WERI-Rb-1 (cell line): Measurements from ENCODE around the gene DCC.

Experiments used
- DNase-seq: peaks from one replicate; pipeline ENCODE4 v3.0.0-alpha.2; 2020
- H3K27ac ChIP-seq: fragments of 250-450 bp; sonication (Bioruptor Pico); 2 replicates; pipeline ENCODE4 v1.5.1; 2020; ENCODE audit warnings: mild to moderate bottlenecking, moderate library complexity
- H3K27me3 ChIP-seq: fragments of 250-450 bp; sonication (Bioruptor Pico); 2 replicates; pipeline ENCODE4 v1.5.1; 2021; ENCODE audit warnings: mild to moderate bottlenecking, low read depth, moderate library complexity; ENCODE audit not compliant: insufficient read depth, severe bottlenecking
- H3K36me3 ChIP-seq: fragments of 250-450 bp; sonication (Bioruptor Pico); 2 replicates; pipeline ENCODE4 v1.5.1; 2020; ENCODE audit warnings: mild to moderate bottlenecking, moderate library complexity
- H3K4me3 ChIP-seq: 2 replicates; pipeline ENCODE4 v1.5.1; 2011; ENCODE audit warnings: low read depth, mild to moderate bottlenecking, control low read depth, low read length
- H3K9me3 ChIP-seq: fragments of 250-450 bp; sonication (Bioruptor Pico); 2 replicates; pipeline ENCODE4 v1.5.1; 2021; ENCODE audit warnings: mild to moderate bottlenecking, moderate library complexity; ENCODE audit not compliant: severe bottlenecking
- CTCF ChIP-seq: IDR thresholded peaks from 2 replicates; pipeline ENCODE4 v1.5.1; 2011; ENCODE audit warnings: low read depth, mild to moderate bottlenecking, control low read depth, inconsistent platforms, low read length

Gene DCC

GRCh38 chr18:52541056-52541455 lies 201.1 kb downstream of the DCC start:
- no peaks in the 10 kb centered on the region for H3K36me3 ChIP-seq
- no peaks in the 10 kb centered on the region for H3K27me3 ChIP-seq
- no peaks in the 10 kb centered on the region for H3K9me3 ChIP-seq
- no peak overlapping the region for H3K27ac ChIP-seq
- no peak for DNase-seq
- H3K4me3 ChIP-seq: no peak overlapping the region
- no peak for TF ChIP-seq CTCF

- no peak for DNase-seq
- no peaks in the 10 kb centered on the region for H3K9me3 ChIP-seq
- no peaks in the 10 kb centered on the region for H3K36me3 ChIP-seq
- H3K4me3 ChIP-seq: no peak overlapping the region
- H3K27me3 ChIP-seq: no peaks in the 10 kb centered on the region
- no peak overlapping the region for H3K27ac ChIP-seq
- no peak for TF ChIP-seq CTCF
Observed at GRCh38 chr18:52544086-52544485, 204.1 kb downstream of the DCC start.

GRCh38 chr18:52546686-52547346 lies 206.8 kb downstream of the DCC start:
- no peak for TF ChIP-seq CTCF
- H3K9me3 ChIP-seq: no peaks in the 10 kb centered on the region
- DNase-seq: no peak
- no peaks in the 10 kb centered on the region for H3K36me3 ChIP-seq
- no peaks in the 10 kb centered on the region for H3K27me3 ChIP-seq
- H3K27ac ChIP-seq: no peak overlapping the region
- H3K4me3 ChIP-seq: no peak overlapping the region

- Histone ChIP-seq H3K27me3 (no peaks in the 10 kb centered on the region), H3K27ac (no peak overlapping the region), H3K4me3 (no peak overlapping the region), H3K9me3 (no peaks in the 10 kb centered on the region), H3K36me3 (no peaks in the 10 kb centered on the region)
- no peak for DNase-seq
- TF ChIP-seq CTCF: no peak
Observed at GRCh38 chr18:52553441-52553840, 213.4 kb downstream of the DCC start.

GRCh38 chr18:52554180-52554579 lies 214.2 kb downstream of the DCC start:
- Histone ChIP-seq H3K27me3 (no peaks in the 10 kb centered on the region), H3K36me3 (no peaks in the 10 kb centered on the region), H3K4me3 (no peak overlapping the region), H3K9me3 (no peaks in the 10 kb centered on the region), H3K27ac (no peak overlapping the region)
- DNase-seq: no peak
- TF ChIP-seq CTCF: no peak

- H3K4me3 ChIP-seq: no peak overlapping the region
- no peak overlapping the region for H3K27ac ChIP-seq
- no peaks in the 10 kb centered on the region for H3K27me3 ChIP-seq
- H3K36me3 ChIP-seq: no peaks in the 10 kb centered on the region
- DNase-seq: no peak
- TF ChIP-seq CTCF: no peak
- no peaks in the 10 kb centered on the region for H3K9me3 ChIP-seq
Observed at GRCh38 chr18:52567360-52567759, 227.4 kb downstream of the DCC start.
